ENCODE measurements around the gene GOLIM4.

Gene GOLIM4

GRCh38 chr3:168068346-168068745, 27.4 kb downstream of the GOLIM4 start:
- no peak for TF ChIP-seq CTCF (IDR thresholded peaks at IDR 0.05)

- no peak for TF ChIP-seq CTCF (IDR thresholded peaks at IDR 0.05)
Measured at GRCh38 chr3:168066882-168067281, 28.8 kb downstream of the GOLIM4 start.

- no peak for TF ChIP-seq CTCF (IDR thresholded peaks at IDR 0.05)
Measured at GRCh38 chr3:168065569-168065968, 30.2 kb downstream of the GOLIM4 start.

- TF ChIP-seq CTCF (IDR thresholded peaks at IDR 0.05), result no peak
Measured at GRCh38 chr3:168063122-168063521, 32.6 kb downstream of the GOLIM4 start.

- TF ChIP-seq CTCF (IDR thresholded peaks at IDR 0.05), result no peak
Measured at GRCh38 chr3:168062679-168063078, 33.0 kb downstream of the GOLIM4 start.

- no peak for TF ChIP-seq CTCF (IDR thresholded peaks at IDR 0.05)
Measured at GRCh38 chr3:168061332-168061996, 34.3 kb downstream of the GOLIM4 start.

GRCh38 chr3:168060317-168060716, 35.4 kb downstream of the GOLIM4 start:
- TF ChIP-seq CTCF (IDR thresholded peaks at IDR 0.05), result no peak

GRCh38 chr3:168058481-168058880, 37.2 kb downstream of the GOLIM4 start:
- TF ChIP-seq CTCF (IDR thresholded peaks at IDR 0.05), result no peak
